Thymus (tissue), 14 donors: ENCODE measurements around the gene TUBA4B. TPM values are rescaled to one million over a fixed set of nuclear protein-coding genes. Genes with fewer than 3 reads are reported as not detected.

Experiments used
- DNase-seq, 9 donors: peaks; one replicate each; pipeline ENCODE4 v3.0.0-alpha.2; 2013; ENCODE audit warnings: low spot score in 9 of 9, low read depth in 6 of 9, missing footprints in 1 of 9
- H3K27ac ChIP-seq, 2 donors: one replicate each; pipeline ENCODE4 v1.5.1; 2013; ENCODE audit warnings: control low read depth in 1 of 2, low read depth in 1 of 2, low read length in 1 of 2, mild to moderate bottlenecking in 1 of 2, moderate library complexity in 1 of 2
- H3K27me3 ChIP-seq, 2 donors: one replicate each; pipeline ENCODE4 v1.5.1; 2013; ENCODE audit warnings: low read length in 1 of 2; ENCODE audit not compliant: control insufficient read depth in 2 of 2, insufficient read depth in 1 of 2
- H3K36me3 ChIP-seq, 2 donors: one replicate each; pipeline ENCODE4 v1.5.1; 2013; ENCODE audit warnings: low read length in 1 of 2, mild to moderate bottlenecking in 1 of 2, moderate library complexity in 1 of 2; ENCODE audit not compliant: control insufficient read depth in 2 of 2, insufficient read depth in 2 of 2
- H3K4me1 ChIP-seq, 2 donors: one replicate each; pipeline ENCODE4 v1.5.1; 2013; ENCODE audit warnings: low read length in 2 of 2; ENCODE audit not compliant: control insufficient read depth in 2 of 2, insufficient read depth in 2 of 2
- H3K4me3 ChIP-seq, 2 donors: one replicate each; pipeline ENCODE4 v1.5.1; 2013; ENCODE audit warnings: low read length in 2 of 2, control low read depth in 1 of 2, mild to moderate bottlenecking in 1 of 2
- H3K9me3 ChIP-seq, 2 donors: one replicate each; pipeline ENCODE4 v1.5.1; 2013; ENCODE audit warnings: low read length in 1 of 2, mild to moderate bottlenecking in 1 of 2; ENCODE audit not compliant: control insufficient read depth in 2 of 2, insufficient read depth in 1 of 2
- WGBS: extraction: QIAGEN DNeasy Blood & Tissue Kit; methylation state at CpG from one replicate; pipeline ENCODE4 v1.1.7; 2013; 5-methylcytosine and 5-hydroxymethylcytosine counted together
- long read RNA-seq, 10 donors: transcript quantifications; one replicate each; lab custom pipeline, GENCODE V29; 2026
- polyA plus RNA-seq: library from polyadenylated mRNA; stranded (reverse); fragments of 200-250 nt; gene quantifications from one replicate; pipeline ENCODE4 v1.2.3, GENCODE V29; 2013
- total RNA-seq: library from RNA; stranded (reverse); fragments of 120-200 nt; gene quantifications from one replicate; pipeline ENCODE4 v1.2.4, GENCODE V29; 2013
- donor health status: healthy.

TUBA4B gene
- total RNA-seq (0.05 TPM), polyA plus RNA-seq (0.23 TPM)
- long read RNA-seq, donor 1: 0 reads
- long read RNA-seq, donor 2: 0 reads
- long read RNA-seq, donor 3: 0 reads
- long read RNA-seq, donor 4: 0 reads
- long read RNA-seq, donor 5: 0 reads
- long read RNA-seq, donor 6: 0 reads
- long read RNA-seq, donor 7: 0 reads
- long read RNA-seq, donor 8: 0 reads
- long read RNA-seq, donor 9: 0 reads
- long read RNA-seq, donor 10, partial matches to known transcripts: 35 of 35 reads
- long read RNA-seq, donor 10, other reads (novel, unspliced or antisense): 0 of 35 reads

DNA sequence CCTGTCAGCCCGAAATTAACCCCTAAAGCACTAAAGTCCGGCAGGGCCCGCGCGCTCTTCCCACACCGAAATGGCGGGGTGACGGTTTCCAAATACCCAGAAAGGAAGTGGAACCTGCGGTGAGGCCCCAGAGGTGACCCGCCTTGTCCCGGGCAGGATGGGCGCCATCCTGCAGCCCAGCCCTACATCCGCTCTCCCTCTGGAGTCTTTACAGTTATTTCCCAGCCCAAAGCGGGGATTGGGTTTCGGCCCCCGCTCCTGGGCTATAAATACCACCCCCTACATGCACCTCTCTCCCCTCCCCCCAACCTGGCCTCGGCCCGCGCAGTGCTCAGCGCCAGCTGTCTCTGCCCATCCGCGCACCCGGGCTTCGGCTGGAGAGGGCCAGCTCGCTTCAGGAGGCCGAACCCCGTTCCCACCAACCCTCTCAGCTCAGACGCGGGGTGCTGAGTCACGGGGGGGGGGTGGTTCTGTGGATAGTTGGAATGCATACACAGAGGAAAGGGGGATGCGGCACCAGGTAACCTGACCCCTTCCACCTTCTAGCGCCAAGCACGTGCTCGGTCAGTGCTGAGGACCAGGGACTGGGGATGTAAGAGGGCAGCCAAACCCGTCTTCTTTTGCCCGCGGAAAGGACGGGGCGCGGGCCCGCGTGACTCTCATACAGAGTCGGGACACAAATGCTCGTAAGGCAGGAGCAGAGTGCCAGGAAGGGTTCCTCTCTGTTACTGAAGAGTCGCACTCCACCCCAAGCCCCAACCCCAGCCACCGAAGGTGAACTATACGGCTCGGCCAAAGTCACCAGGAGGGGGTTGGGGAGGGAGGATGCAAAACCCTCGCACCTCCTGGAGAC is at the start of gene TUBA4B:
Gene TUBA4B (plus strand): TSS at position 344 of the 853 bp plus-strand sequence. CDS start 165 bp downstream, at position 509.
- Histone ChIP-seq H3K4me1 (peaks cover 23 to 65% of the 10 kb centered on the region in 2 donors), H3K27ac (peak within 1 kb of the TSS in 1 of 2 donors; percentile 86)
- WGBS: 1% methylated on average over 49 of the region's 49 CpGs

DNA sequence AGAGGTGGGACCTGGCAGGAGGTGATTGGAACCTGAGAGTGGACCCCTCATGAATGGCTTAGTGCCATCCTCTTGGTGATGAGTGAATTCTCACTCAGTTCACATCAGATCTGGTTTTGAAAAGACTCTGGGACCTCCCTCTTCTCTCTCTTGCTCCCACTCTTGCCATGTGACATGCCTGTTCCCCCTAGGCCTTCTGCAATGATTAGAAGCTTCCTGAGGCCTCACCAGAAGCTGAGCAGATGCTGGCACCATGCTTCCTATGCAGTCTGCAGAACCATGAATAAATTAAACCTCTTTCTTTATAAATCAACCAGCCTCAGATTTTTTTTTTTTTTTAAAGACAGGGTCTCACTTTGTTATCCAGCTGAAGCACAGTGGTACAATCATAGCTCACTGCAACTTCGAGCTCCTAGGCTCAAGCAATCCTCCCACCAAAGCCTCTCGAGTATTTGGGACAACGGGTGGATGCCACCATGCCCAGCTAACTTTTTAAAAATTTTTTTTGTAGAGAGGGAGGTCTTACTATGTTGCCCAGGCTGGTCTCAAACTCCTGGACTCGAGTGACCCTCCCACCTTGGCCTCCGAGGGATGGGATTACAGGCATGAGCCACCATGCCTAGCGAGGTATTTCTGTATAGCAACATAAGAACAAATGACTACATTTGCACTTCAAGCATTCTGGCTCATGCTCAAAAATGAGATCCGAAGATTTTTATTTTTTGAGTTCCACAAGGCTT is 48.4 kb upstream of the TUBA4B start:
- no peak for DNase-seq
- no peaks in the 10 kb centered on the region for H3K27me3 ChIP-seq

More for the DNA sequence above, at the start of gene TUBA4B:
- Histone ChIP-seq H3K9me3 (peaks cover 0 to 5% of the 10 kb centered on the region in 2 donors), H3K4me3 (peak within 1 kb of the TSS; percentile 60 to 74), H3K36me3 (peaks cover 15 to 22% of the 10 kb centered on the region in 2 donors), H3K27me3 (peaks cover 40 to 63% of the 10 kb centered on the region in 2 donors)
- peak in 3 of 9 donors; percentile 34 to 53 (median 36) for DNase-seq

DNA sequence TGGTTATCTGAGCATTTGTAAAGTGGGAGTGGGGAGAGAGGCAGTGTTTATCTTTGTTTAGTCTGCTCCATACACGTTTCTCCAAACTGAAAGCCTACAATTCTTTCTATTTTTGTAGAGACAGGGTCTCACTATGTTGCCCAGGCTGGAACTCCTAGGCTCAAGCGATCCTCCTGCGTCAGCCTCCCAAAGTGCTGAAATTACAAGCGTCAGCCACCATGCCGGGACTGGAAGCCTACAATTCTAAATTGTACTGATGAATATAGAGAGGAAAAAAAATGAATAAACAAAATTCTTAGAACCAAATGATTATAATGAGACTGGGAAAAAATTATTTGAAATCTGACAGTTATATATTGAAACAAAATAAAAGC is 47.9 kb upstream of the TUBA4B start:
- H3K36me3 ChIP-seq: peaks cover 22 to 27% of the 10 kb centered on the region in 2 donors
- no peak overlapping the region for H3K27ac ChIP-seq
- no peaks in the 10 kb centered on the region for H3K27me3 ChIP-seq
- 96% methylated on average over 5 of the region's 5 CpGs for WGBS
- no peak for DNase-seq
- peaks cover 0 to 3% of the 10 kb centered on the region in 2 donors for H3K9me3 ChIP-seq
- H3K4me3 ChIP-seq: no peak overlapping the region
- peaks cover 6 to 36% of the 10 kb centered on the region in 2 donors for H3K4me1 ChIP-seq

More for the DNA sequence above, 48.4 kb upstream of the TUBA4B start:
- no peak overlapping the region for H3K27ac ChIP-seq
- WGBS: 96% methylated on average over 7 of the region's 7 CpGs
- no peak overlapping the region for H3K4me3 ChIP-seq
- H3K9me3 ChIP-seq: peaks cover 0 to 3% of the 10 kb centered on the region in 2 donors
- peaks cover 6 to 31% of the 10 kb centered on the region in 2 donors for H3K4me1 ChIP-seq
- H3K36me3 ChIP-seq: peaks cover 17 to 21% of the 10 kb centered on the region in 2 donors

DNA sequence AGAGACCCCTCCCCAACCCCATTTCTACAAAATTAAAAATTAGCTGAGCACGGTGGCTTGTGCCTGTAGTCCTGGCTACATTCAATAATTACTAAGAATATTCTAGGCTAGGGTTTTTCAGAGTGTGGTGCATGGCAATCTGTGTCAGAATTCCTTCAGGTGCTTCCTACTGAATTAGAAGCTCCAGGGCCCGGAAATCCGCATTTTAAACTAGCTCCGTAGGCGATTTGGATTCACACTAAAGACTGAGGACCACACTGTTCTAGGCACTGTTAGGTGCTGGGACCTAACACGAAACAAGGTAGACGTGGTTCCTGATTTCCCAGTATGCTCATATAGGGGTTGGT is 47.1 kb upstream of the TUBA4B start:
- Histone ChIP-seq H3K36me3 (peaks cover 28 to 31% of the 10 kb centered on the region in 2 donors), H3K4me3 (peak overlapping the region; percentile 72 to 76), H3K27me3 (no peaks in the 10 kb centered on the region), H3K9me3 (peaks cover 0 to 3% of the 10 kb centered on the region in 2 donors), H3K27ac (peak overlapping the region; percentile 92 to 97), H3K4me1 (peaks cover 6 to 44% of the 10 kb centered on the region in 2 donors)
- 26% methylated on average over 7 of the region's 7 CpGs for WGBS
- no peak for DNase-seq

DNA sequence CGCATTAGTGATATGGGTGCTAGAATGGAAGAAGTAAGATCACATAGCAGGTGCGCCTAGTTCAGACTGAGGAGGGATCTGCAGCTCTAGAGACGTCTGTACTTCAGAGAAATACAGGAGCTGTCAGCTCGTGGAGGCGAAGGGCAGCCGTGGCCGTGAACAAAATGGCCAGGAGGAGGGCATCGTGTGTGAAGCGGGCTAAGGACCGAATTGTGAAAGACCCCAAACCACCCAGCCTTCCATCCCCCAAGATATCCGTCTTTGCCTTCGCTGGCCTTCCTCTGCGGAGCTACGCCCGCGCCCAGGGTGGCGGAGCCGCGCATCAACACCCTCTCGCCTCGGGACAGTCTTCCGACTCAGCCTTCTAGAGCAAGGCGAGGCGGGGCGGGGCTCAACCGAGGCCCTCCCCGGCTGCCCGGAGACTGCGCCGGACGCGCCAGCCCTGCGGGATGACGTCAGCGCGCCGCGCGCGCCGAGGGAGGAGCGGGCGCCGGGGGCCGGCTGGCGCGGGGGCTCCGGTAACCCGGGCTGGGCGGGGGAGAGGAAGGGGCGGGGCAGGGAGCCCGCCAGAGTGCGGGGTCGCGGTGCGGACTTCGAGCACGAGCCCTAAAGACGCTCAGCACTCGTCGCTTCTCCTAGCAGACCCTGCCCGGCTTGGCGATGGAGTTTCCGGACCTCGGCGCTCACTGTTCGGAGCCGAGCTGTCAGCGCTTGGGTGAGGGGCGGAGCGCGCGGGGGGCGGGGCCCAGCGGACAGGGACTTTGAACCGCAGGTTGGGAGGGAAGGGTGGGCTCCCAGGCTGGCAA is 46.5 kb upstream of the TUBA4B start, which contains the start of gene ZFAND2B:
Gene ZFAND2B (plus strand): TSS at position 455 of the 806 bp plus-strand sequence. CDS start 206 bp downstream, at position 661.
- peaks cover 6 to 49% of the 10 kb centered on the region in 2 donors for H3K4me1 ChIP-seq
- peaks cover 0 to 3% of the 10 kb centered on the region in 2 donors for H3K9me3 ChIP-seq
- H3K4me3 ChIP-seq: peak within 1 kb of the TSS; percentile 72 to 76
- peaks cover 28 to 34% of the 10 kb centered on the region in 2 donors for H3K36me3 ChIP-seq
- peak; percentile 81 to 97 (median 93) for DNase-seq
- H3K27me3 ChIP-seq: no peaks in the 10 kb centered on the region
- WGBS: under 1% methylated on average over 76 of the region's 76 CpGs
- peak within 1 kb of the TSS; percentile 92 to 97 for H3K27ac ChIP-seq

DNA sequence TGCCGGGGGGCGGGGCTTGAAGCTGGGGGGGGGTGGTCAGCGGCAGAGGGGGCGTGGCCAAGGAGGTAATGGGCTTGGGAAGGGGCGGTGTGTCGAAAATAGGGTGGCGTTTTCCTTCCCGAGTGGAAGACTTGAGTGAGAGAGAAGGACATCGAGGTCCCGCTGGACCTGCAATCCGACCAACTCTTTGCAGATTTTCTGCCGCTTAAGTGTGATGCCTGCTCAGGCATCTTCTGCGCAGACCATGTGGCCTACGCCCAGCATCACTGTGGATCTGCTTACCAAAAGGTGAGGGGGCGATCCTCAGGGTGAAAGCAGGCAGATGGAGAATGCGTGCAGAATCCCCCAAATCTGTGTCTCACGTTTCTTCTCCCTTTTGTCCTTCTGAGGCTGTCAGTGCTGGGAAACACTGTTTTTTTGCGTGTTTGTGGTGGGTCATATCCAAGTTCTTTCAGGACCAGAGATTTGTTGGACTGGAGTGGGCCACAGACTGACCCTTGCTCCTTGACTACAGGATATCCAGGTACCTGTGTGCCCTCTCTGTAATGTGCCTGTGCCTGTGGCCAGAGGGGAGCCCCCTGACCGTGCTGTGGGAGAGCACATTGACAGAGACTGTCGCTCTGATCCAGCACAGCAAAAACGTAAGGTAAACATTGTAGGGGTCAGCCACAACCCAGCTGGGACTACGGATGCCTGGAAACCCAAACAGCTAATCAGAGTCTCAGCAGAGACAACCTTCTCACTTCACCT is 45.7 kb upstream of the TUBA4B start:
- Histone ChIP-seq H3K36me3 (peaks cover 28 to 34% of the 10 kb centered on the region in 2 donors), H3K4me3 (peak overlapping the region; percentile 72 to 76), H3K27ac (peak overlapping the region; percentile 66 to 92), H3K4me1 (peaks cover 6 to 49% of the 10 kb centered on the region in 2 donors), H3K9me3 (peaks cover 0 to 3% of the 10 kb centered on the region in 2 donors), H3K27me3 (no peaks in the 10 kb centered on the region)
- WGBS: 32% methylated on average over 22 of the region's 22 CpGs
- DNase-seq: no peak

DNA sequence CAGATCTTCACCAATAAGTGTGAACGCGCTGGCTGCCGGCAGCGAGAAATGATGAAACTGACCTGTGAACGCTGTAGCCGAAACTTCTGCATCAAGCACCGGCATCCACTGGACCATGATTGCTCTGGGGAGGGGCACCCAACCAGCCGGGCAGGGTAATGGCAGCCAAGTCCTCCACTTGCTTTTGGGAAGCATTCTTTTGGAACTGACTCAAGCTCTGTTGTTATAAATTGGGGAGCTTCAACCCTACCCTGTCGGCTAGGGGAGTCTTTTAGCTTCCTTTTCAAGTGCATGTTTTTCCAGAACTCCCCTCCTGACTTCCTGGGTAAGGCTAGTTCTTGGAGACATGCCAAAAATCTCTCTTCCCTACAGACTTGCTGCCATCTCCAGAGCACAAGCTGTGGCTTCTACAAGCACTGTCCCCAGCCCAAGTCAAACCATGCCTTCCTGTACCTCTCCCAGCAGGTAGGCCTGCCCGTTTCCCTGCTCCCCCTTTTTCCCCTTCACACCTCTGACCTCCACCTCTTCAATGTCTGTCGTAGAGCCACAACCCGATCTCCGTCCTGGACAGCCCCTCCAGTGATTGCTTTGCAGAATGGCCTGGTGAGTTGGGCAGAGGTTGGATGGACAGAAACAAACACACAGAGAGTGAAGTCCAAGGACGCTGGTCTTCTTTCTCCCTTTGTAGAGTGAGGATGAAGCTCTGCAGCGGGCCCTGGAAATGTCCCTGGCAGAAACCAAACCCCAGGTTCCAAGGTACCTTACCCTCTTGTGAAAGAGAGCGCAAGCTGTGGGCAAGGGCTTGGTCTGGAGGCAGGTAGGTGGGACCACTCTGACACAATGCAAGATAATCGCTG is 44.9 kb upstream of the TUBA4B start:
- peaks cover 0 to 3% of the 10 kb centered on the region in 2 donors for H3K9me3 ChIP-seq
- H3K27ac ChIP-seq: peak overlapping the region in 1 of 2 donors; percentile 66
- 88% methylated on average over 17 of the region's 17 CpGs for WGBS
- DNase-seq: no peak
- peaks cover 6 to 49% of the 10 kb centered on the region in 2 donors for H3K4me1 ChIP-seq
- H3K36me3 ChIP-seq: peaks cover 28 to 38% of the 10 kb centered on the region in 2 donors
- H3K27me3 ChIP-seq: no peaks in the 10 kb centered on the region
- H3K4me3 ChIP-seq: no peak overlapping the region
